Measurements from ENCODE around the gene PPWD1.

DNA sequence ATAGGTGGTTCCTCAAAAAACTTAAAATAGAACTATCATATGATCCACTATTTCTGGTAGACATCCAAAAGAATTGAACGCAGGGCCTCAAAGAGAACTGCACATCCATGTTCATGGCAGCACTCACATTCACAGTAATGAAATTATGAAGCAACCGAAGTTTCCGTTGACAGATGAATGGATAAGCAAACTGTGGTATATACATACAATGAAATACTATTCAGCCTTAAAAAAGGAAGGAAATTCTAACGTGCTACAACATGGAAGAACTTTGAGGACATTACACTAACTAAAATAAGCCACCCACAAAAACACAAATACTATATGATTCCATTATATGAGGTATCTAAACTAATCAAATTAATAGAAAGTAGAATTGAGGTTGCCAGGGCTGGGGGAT is 18.6 kb upstream of the PPWD1 start:
- TF ChIP-seq, protein P1, sequence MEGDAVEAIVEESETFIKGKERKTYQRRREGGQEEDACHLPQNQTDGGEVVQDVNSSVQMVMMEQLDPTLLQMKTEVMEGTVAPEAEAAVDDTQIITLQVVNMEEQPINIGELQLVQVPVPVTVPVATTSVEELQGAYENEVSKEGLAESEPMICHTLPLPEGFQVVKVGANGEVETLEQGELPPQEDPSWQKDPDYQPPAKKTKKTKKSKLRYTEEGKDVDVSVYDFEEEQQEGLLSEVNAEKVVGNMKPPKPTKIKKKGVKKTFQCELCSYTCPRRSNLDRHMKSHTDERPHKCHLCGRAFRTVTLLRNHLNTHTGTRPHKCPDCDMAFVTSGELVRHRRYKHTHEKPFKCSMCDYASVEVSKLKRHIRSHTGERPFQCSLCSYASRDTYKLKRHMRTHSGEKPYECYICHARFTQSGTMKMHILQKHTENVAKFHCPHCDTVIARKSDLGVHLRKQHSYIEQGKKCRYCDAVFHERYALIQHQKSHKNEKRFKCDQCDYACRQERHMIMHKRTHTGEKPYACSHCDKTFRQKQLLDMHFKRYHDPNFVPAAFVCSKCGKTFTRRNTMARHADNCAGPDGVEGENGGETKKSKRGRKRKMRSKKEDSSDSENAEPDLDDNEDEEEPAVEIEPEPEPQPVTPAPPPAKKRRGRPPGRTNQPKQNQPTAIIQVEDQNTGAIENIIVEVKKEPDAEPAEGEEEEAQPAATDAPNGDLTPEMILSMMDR (IDR thresholded peaks at IDR 0.05): no peak
- TF ChIP-seq EP300 (IDR thresholded peaks at IDR 0.05): no peak
- TF ChIP-seq POLR2AphosphoS5 (IDR thresholded peaks at IDR 0.05): no peak
- TF ChIP-seq POLR2A (IDR thresholded peaks at IDR 0.05; ENCODE audit: low read depth): no peak
